NB4 (cell line): ENCODE results near the gene ALDH1A2.

Experiments
- MYC ChIP-seq: IDR thresholded peaks from 2 replicates; pipeline ENCODE4 v1.6.1; 2011; ENCODE audit warnings: low read depth, low read length
- POLR2A ChIP-seq: IDR thresholded peaks from 2 replicates; pipeline ENCODE4 v1.6.1; 2011; ENCODE audit warnings: mild to moderate bottlenecking; ENCODE audit not compliant: insufficient read length; ENCODE audit errors: extremely low read depth
- TF ChIP-seq, protein P1 (sequence below): IDR thresholded peaks from one replicate; pipeline ENCODE4 v1.5.1; 2012; ENCODE audit warnings: low read depth, low read length

DNA sequence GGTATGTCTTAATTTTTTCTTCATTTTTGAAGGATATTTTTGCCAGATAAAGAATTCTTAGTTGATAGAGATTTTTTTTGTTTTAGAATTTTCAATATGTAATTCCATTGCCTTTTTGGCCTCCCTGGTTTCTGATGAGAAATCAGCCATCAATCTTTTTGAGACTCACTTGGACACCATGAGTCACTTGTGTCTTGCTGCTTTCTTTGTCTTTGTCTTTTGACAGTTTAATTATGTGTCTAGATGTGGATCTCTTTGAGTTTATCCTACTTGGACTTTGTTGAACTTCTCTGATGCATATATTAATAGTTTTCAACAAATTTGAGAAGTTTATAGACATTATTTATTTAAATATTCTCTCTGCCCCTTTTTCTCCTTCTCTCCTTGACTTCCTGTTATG, 38.0 kb upstream of the ALDH1A2 start:
- TF ChIP-seq POLR2A, result no peak
- TF ChIP-seq, protein P1, sequence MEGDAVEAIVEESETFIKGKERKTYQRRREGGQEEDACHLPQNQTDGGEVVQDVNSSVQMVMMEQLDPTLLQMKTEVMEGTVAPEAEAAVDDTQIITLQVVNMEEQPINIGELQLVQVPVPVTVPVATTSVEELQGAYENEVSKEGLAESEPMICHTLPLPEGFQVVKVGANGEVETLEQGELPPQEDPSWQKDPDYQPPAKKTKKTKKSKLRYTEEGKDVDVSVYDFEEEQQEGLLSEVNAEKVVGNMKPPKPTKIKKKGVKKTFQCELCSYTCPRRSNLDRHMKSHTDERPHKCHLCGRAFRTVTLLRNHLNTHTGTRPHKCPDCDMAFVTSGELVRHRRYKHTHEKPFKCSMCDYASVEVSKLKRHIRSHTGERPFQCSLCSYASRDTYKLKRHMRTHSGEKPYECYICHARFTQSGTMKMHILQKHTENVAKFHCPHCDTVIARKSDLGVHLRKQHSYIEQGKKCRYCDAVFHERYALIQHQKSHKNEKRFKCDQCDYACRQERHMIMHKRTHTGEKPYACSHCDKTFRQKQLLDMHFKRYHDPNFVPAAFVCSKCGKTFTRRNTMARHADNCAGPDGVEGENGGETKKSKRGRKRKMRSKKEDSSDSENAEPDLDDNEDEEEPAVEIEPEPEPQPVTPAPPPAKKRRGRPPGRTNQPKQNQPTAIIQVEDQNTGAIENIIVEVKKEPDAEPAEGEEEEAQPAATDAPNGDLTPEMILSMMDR, result no peak
- no peak for TF ChIP-seq MYC
